Ovary (tissue), 9 donors: ENCODE results near the gene GMPR. TPM values are rescaled to one million over a fixed set of nuclear protein-coding genes. Genes with fewer than 3 reads are reported as not detected.

ENCODE experiments used
- DNase-seq, 5 donors: peaks; one replicate each; pipeline ENCODE4 v3.0.0-alpha.2; 2019 to 2020
- H3K27ac ChIP-seq, 2 donors: fragments of 200-600 bp; one replicate each; pipeline versions ENCODE4 v1.5.1 to v1.8.0; 2019 to 2022
- H3K27me3 ChIP-seq: fragments of 200-600 bp; one replicate; pipeline ENCODE4 v1.8.0; 2022
- H3K36me3 ChIP-seq: fragments of 200-600 bp; sonication (generic); one replicate; pipeline ENCODE4 v1.5.1; 2019
- H3K4me1 ChIP-seq: one replicate; pipeline ENCODE4 v1.8.1; 2013; ENCODE audit warnings: mild to moderate bottlenecking, moderate library complexity; ENCODE audit not compliant: insufficient read depth
- H3K4me3 ChIP-seq: fragments of 200-600 bp; sonication (generic); one replicate; pipeline ENCODE4 v1.5.1; 2017
- H3K9me3 ChIP-seq, 2 donors: fragments of 200-600 bp in 1 of 2; sonication (generic) in 1 of 2; one replicate each; pipeline versions ENCODE4 v1.5.1 to v1.8.1; 2013 to 2019; ENCODE audit warnings: mild to moderate bottlenecking in 1 of 2, moderate library complexity in 1 of 2
- CTCF ChIP-seq, 3 donors: fragments of 450-650 bp in 2 of 3; fragments of 200-600 bp in 1 of 3; IDR thresholded peaks; one replicate each; pipeline versions ENCODE4 v1.5.1 to v1.8.0; 2016 to 2022; ENCODE audit warnings: antibody characterized with exemption in 3 of 3, mild to moderate bottlenecking in 1 of 3
- EP300 ChIP-seq: sonication (generic); formaldehyde crosslinking; IDR thresholded peaks from one replicate; pipeline ENCODE4 v1.6.1; 2017; ENCODE audit warnings: antibody characterized with exemption
- POLR2A ChIP-seq: fragments of 450-650 bp; IDR thresholded peaks from one replicate; pipeline ENCODE4 v1.6.1; 2017; ENCODE audit warnings: antibody characterized with exemption, mild to moderate bottlenecking, moderate library complexity
- WGBS, 3 donors: extraction: QIAGEN DNeasy Blood & Tissue Kit in 1 of 3; methylation state at CpG; one replicate each; pipeline versions ENCODE4 v1.1.5 to v1.1.7; 2013 to 2017; 5-methylcytosine and 5-hydroxymethylcytosine counted together
- intact Hi-C, 4 donors: fragments of 100-400 bp; cut with DNase I; formaldehyde crosslinking; loops; one replicate each; pipeline versions ENCODE4 v1.11.0 to v1.15.1; 2022 to 2023
- polyA plus RNA-seq, 2 donors: library from polyadenylated mRNA; stranded (reverse); fragments of 200-250 nt in 1 of 2; fragments of 350-450 nt in 1 of 2; fragmentation: Illumina TruSeq in 1 of 2; extraction: RNeasy Lipid Tissue Mini Kit (QIAGEN cat#74804) in 1 of 2; gene quantifications; one replicate each; pipeline ENCODE4 v1.2.3, GENCODE V29; 2013 to 2014
- total RNA-seq, 7 donors: library from RNA; depleted of rRNA in 2 of 7; stranded (reverse); fragments of >200 nt in 2 of 7; fragmentation: NEBNext Ultra II Directional in 3 of 7; extraction: Animal tissue kit (Norgen Biotek cat#: 25700) in 3 of 7; gene quantifications; one replicate each; pipeline versions ENCODE4 v1.1.0 to v1.2.4, GENCODE V29; 2016 to 2023
- donor health status: DM: no; HTN: no; CAD: no; lungs with moderate emphysema.
- donor health status: DM: no; HTN: no; CAD: no.
- donor health status: Bipolar disorder and iron deficiency.
- donor health status: DM: yes; HTN: yes; CAD: no.
- donor health status: DM: no; HTN: no; CAD: no.
- donor health status: DM: yes; HTN: yes; CAD: no.

The GMPR gene
- total and polyA plus RNA-seq, 9 donors, result 18.6 to 50.2 (median 35.1) TPM

DNA sequence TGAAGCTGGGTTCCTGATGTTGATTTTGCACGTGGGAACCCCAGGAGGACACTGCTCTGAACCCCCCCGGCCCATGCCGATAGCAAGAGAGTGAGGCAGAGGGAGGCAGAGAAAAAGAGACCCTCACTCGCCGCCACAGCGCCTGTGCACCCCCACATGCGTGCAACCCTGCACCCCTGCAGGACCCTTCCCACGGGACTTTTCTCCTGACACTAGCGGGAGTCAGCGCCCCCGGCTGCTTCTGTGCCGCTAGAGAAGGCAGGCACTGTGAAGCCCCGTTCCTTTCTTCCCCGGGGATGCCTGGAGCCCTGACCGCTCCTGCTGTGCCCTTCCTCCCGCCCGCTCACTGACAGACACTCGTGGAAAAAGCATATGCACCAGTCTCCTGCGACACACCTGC is 67.4 kb downstream of the GMPR start:
- no peak overlapping the region for H3K4me3 ChIP-seq
- 78 to 85% (median 81%) methylated on average over 19 of the region's 19 CpGs for WGBS, 3 donors
- no peak for DNase-seq
- intact Hi-C loops, result no loop called here
- no peaks in the 10 kb centered on the region for H3K4me1 ChIP-seq
- no peaks in the 10 kb centered on the region for H3K36me3 ChIP-seq
- TF ChIP-seq CTCF (IDR thresholded peaks at IDR 0.05) (no peak), EP300 (no peak), POLR2A (no peak)
- H3K27ac ChIP-seq, result no peak overlapping the region
- no peaks in the 10 kb centered on the region for H3K9me3 ChIP-seq
- no peaks in the 10 kb centered on the region for H3K27me3 ChIP-seq

GRCh38 chr6:16306334-16306733 is 67.9 kb downstream of the GMPR start:
- Histone ChIP-seq H3K27me3 (no peaks in the 10 kb centered on the region), H3K4me1 (no peaks in the 10 kb centered on the region), H3K27ac (no peak overlapping the region), H3K36me3 (no peaks in the 10 kb centered on the region), H3K4me3 (no peak overlapping the region), H3K9me3 (no peaks in the 10 kb centered on the region)
- DNase-seq, result no peak
- TF ChIP-seq EP300 (no peak), POLR2A (no peak), CTCF (IDR thresholded peaks at IDR 0.05) (no peak)
- WGBS, 3 donors, result 90 to 91% (median 91%) methylated on average over 20 of the region's 20 CpGs
- intact Hi-C loops, result no loop called here

- H3K27me3 ChIP-seq, result no peaks in the 10 kb centered on the region
- WGBS, 3 donors, result 95 to 98% (median 95%) methylated on average over 6 of the region's 6 CpGs
- H3K36me3 ChIP-seq, result no peaks in the 10 kb centered on the region
- no peak for DNase-seq
- no peak overlapping the region for H3K4me3 ChIP-seq
- TF ChIP-seq POLR2A (no peak), EP300 (no peak)
- intact Hi-C loops, result no loop called here
- no peaks in the 10 kb centered on the region for H3K4me1 ChIP-seq
- no peaks in the 10 kb centered on the region for H3K9me3 ChIP-seq
- no peak overlapping the region for H3K27ac ChIP-seq
Measured at GRCh38 chr6:16311763-16312162, 73.4 kb downstream of the GMPR start.

DNA sequence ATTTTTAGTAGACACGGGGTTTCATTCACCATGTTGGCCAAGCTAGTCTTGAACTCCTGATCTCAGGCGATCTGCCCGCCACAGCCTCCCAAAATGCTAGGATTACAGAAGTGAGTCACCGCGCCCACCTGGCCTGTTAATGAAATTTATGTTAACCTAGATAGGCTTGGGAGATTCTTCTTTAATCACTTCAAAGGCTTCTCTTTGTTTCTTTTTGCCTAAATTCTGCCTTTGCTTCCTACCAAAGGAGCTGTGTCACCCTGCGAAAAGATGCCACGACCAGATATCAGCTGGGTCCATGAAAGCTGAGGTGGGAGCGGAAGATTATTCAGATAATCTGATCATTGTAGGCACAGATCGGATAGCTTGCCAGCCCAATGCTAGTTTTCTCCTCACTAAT is 75.3 kb downstream of the GMPR start:
- Histone ChIP-seq H3K27ac (no peak overlapping the region), H3K9me3 (no peaks in the 10 kb centered on the region), H3K4me1 (no peaks in the 10 kb centered on the region), H3K4me3 (no peak overlapping the region), H3K27me3 (no peaks in the 10 kb centered on the region), H3K36me3 (no peaks in the 10 kb centered on the region)
- DNase-seq, result no peak
- intact Hi-C loops, result no loop called here
- TF ChIP-seq POLR2A (no peak), CTCF (IDR thresholded peaks at IDR 0.05) (no peak), EP300 (no peak)
- WGBS, 3 donors, result 89 to 96% (median 92%) methylated on average over 9 of the region's 9 CpGs

DNA sequence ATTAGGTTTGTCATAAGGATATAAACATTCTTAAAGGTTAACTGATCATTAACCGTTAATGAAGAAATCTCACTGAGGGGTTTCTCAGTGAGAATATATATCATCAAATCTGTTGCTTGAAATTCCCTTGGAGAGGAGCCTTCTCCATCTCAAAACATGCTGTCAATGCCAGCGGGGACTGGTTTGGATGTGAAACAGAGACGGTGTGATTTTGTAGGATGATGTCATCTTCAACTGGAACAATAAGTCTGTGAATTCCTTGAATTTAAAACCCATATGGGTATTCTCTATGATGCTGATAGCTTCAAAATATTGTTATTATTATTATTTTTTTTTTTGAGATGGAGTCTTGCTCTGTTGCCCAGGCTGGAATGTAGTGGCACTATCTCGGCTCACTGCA is 75.9 kb downstream of the GMPR start:
- H3K36me3 ChIP-seq, result no peaks in the 10 kb centered on the region
- H3K4me3 ChIP-seq, result no peak overlapping the region
- intact Hi-C loops, result no loop called here
- TF ChIP-seq EP300 (no peak), POLR2A (no peak), CTCF (IDR thresholded peaks at IDR 0.05) (no peak)
- no peak for DNase-seq
- WGBS, 3 donors, result 86 to 88% (median 86%) methylated on average over 4 of the region's 4 CpGs
- no peaks in the 10 kb centered on the region for H3K9me3 ChIP-seq
- H3K4me1 ChIP-seq, result no peaks in the 10 kb centered on the region
- no peaks in the 10 kb centered on the region for H3K27me3 ChIP-seq
- H3K27ac ChIP-seq, result no peak overlapping the region
